IPS-NIHi7 (cell line): ENCODE measurements around the gene WDR73.
"Not testable (repeated sequence)": the region's sequence is repeated elsewhere in the genome, so short reads cannot be mapped to it uniquely, and the experiment has no call there.

Experiments
- DNase-seq: peaks from one replicate; pipeline ENCODE4 v3.0.0; 2012; ENCODE audit warnings: mixed read lengths; ENCODE audit errors: extremely low spot score

Gene WDR73

DNA sequence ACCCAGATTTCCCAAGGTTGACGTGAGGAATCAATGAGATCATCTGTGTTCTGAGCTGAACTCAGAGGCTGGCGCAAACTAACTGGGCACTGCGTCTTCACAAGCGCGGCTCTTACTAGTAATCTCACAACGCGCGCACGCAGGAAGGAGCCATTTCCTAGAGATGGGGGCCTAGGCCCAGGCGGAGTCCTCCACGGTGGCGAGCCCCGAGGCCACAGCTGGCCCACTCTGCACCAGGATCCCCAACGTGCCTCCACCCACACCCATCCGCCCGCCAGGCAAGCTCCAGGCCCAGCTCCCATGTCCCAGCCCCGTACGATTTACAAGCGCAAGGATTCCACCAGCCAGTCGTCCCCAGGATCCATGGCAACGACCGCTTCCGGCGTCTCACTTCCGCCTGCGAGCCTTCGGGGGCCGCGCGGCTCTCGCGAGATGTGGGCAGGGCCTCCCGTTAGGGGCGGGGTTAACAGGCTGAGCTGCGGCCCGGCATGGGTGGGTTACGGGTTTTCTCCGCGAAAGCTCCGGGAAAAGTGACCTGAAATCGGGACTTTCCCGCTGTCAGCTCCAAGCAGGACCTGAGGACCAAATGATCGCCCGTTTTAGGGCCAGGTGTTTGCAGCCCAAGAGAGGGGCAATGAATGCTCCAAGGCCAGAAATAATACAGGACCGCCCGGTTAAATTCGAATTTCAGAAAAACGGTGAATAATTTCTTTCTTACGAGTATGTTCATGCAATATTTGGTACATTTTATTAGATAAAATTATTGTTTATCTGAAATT lies at the start of gene WDR73:
TSS of gene WDR73 (minus strand) at position 374 of the 779 bp plus-strand sequence. CDS start at position 365, 9 bp downstream.
- DNase-seq = peak; percentile 93

DNA sequence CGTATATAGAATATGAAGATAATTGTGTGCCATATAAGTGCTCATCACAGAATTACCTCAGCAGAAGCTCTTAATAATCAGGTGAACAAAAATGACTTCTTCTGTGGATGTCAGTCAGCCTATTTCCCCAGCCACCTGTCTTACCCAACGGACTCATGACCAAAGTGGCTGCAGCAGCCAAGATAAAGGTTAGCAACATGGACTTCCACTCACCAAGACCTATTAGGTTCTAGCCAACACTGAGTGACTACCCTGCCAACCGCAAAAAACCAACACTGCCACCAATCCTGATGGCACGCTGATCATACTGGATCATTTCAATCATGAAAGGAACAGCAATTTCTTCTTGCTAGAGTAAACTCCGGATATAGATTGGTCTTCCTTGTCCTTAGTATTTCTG lies 49.7 kb upstream of the WDR73 start:
- no peak for DNase-seq

DNA sequence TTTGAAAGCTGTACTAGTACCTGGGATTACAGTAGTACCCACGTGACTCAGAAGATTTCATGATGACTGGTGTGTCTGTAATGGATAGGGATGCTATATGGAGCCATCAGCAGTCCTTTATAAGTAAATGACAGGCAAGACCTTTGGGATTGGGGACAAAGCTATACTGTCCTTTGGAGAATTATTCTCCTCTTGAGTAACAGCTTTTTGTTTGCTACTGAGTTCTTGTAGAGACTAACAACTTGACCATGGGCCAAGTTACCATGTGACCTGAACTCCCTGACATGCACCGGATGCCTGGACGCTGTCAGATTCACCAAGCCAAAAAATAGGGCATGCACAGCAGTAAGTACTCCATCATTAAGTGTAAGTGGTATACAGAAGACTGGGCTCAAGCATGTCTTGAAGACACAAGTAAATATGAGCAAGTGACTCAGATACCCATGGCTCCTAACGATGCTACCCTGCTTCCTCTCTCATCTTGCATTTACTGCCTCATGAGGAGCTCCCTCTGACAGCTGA lies 48.9 kb upstream of the WDR73 start:
- DNase-seq = no peak

DNA sequence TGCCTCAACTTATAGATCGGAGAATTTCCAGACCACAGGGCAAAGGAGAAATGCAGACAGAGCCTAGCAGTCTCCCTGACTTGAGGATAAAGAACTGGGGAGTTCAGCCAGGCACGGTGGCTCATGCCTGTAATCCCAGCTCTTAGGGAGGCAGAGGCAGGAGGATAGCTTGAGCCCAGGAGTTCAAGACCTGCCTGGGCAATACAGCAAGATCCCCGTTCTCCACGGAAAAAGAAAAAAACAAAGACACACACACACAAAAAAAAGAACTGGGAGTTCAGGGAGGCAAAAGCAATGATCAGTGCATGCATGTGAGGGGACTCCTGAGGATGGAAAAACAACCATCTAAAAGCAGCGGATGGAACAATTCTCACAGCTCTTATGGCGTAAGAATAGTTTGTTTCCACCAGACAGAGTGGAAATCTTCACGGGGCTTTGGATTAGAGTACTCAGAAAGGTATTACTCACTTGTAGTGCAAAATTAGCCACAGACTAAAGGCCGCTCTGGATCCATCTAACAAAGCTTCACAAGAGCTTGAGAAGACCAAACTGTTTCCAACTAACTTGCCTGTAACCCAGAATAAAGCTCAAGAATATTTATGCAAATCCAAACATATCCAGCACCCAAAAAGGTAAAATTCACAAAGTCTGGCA lies 45.6 kb upstream of the WDR73 start:
- no peak for DNase-seq

DNA sequence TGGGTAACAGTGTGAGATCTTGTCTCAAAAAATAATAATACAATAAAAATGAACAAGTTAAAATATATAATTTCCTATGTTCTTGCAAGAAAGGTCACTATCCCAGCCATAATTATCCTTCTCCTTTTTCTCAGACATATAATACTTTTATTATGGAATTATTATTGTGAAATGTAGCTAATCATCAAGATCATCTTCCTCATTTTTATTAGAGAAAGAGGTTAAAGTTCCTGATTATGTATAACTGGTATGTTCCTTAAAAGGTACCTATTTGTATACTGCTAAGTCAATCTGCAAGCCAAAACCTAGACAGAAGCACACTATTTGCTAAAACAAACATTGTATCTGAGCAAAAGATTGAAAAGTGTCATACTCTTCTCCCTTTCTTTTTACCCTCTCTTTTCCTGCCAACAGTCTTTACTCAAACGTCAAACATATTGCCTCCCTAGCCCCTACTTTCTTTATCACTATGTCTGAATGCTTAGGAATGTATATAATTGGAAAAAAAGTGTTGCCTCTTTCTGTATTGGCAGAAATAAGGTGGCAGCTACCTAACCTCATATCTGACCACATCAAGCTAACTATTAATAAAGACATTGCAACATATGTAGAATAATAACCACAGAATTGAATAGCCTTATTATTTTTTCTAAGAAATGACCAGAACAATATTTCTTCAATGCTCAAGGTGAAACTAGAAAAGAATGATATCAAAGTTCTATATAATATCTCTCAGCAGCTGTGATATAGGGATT lies 43.3 kb upstream of the WDR73 start:
- no peak for DNase-seq

DNA sequence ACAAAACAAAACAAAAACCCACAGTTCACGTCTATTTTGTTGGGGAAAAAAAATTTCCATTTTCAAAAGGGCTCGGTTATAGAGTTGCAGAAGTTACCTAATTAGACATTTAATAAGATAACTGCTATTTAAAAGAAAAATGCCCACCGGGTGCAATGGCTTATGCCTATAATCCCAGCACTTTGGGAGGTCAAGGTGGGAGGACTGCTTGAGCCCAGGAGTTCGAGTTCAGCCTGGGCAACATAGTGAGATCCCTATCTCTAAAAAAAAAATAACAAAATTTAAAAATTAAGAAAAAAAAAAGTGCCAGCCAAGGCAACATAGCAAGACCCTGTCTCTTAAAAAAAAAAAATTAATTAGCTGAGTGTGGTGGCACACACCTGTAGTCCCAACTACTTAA lies 42.7 kb upstream of the WDR73 start:
- DNase-seq = no peak

DNA sequence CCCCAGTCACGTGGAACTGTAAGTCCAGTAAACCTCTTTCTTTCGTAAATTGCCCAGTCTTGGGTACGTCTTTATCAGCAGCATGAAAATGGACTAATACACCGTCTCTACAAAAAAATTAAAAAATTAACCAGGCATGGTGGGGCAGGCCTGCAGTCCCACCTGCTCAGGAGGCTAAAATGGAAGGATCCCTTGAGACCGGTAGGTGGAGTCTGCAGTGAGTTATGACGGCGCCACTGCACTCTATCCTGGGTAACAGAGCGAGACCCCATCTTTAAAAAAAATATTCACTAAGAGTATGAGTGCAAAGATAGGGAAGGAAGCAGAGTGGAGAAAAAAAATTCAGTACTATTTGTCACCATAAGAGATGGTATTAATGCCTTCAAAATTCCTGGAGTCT lies 36.3 kb upstream of the WDR73 start:
- DNase-seq = no peak

DNA sequence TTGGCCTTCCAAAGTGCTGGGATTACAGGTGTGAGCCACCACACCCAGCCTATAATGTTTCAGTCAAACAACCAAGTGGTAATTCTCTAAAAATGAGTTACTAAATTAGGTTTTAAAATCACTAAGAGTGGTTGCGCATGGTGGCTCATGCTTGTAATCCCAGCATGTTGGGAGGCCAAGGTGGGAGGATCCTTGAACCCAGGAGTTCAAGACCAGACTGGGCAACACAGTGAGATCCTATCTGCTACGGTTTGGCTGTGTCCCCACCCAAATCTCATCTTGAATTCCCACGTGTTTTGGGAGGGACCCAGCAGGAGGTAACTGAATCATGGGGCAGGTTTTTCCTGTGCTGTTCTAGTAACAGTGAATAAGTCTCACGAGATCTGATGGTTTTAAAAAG lies 35.8 kb upstream of the WDR73 start:
- no peak for DNase-seq

DNA sequence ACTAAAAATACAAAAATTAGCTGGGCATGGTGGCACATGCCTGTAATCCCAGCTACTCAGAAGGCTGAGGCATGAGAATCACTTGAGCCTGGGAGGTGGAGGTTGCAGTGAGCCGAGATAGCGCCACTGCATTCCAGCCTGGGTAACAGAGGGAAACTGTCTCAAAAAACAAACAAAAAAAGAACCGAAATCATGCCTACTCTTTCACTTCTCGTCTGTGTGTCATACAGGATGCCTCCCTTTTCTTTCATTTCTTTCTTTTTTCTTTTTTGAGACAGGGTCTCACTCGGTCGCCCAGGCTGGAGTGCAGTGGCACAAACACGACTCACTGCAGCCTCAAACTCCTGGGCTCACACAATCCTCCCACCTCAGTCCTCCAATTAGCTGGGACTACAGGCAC lies 32.4 kb upstream of the WDR73 start:
- DNase-seq = not testable (repeated sequence)

DNA sequence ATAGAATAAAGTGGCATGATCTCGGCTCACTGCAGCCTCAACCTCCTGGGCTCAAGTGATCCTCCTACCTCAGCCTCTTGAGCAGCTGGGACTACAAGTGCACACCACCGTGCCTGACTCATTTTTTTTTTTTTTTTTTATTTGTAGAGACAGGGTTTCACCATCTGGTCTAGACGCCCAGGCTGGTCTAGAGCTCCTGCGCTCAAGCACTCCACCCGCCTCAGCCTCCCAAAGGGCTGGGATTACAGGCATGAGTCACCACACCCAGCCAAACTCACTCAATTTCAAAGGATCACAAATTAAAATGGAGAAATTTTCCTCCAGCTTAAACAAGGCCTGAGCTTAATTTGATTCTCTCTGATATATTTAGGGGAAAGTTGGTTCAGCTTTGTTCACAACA lies 31.2 kb upstream of the WDR73 start:
- DNase-seq = no peak

DNA sequence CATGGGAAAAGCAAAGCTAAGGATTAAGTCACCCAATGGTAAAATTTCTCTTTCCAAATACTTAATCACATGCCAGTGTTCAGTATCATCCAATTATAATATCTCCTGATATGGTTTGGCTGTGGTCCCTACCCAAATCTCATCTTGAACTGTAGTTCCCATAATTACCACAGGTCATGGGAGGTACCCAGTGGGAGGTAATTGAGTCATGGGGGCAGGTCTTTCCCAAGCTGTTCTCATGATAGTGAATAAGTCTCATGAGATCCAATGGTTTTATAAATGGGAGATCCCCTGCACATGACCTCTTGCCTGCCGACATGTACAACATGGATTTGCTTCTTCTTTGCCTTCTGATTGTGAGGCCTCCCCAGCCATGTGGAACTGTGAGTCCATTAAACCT lies 30.0 kb upstream of the WDR73 start:
- DNase-seq = no peak

DNA sequence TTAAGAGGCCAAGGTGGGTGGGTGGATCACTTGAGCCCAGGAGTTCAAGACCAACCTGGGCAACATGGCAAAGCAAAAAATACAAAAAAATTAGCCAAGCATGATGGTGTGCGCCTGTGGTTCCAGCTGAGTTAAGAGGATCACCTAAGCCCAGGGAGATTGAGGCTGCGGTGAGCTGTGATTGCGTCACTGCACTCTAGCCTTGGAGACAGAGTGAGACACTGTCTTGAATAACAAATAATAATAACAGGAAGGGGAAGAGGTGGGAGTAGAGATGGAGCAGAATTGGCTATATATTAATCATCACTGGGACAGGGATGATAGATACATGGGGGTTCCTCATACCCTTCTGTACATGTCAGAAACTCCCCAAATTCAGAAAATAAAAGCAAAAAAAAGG lies 27.7 kb upstream of the WDR73 start:
- DNase-seq = no peak

DNA sequence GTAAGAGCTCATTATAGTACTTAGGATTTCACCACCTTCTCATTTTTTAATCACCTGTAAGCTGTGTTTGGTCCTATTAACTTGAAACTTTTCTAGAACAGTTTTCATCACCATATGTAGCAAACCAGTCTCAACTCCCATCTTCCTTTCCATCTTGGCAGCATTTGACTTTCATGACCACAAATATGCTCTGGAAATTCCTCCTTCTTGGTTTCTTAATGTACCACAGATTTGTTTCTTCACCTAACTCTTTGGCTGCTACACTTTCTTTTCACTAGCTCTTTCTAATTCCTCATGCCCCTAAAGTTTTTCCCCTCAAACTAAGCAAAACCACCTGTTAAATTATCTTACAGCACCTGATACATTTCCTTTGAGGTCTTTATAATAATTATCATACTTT lies 17.1 kb upstream of the WDR73 start:
- DNase-seq = no peak

DNA sequence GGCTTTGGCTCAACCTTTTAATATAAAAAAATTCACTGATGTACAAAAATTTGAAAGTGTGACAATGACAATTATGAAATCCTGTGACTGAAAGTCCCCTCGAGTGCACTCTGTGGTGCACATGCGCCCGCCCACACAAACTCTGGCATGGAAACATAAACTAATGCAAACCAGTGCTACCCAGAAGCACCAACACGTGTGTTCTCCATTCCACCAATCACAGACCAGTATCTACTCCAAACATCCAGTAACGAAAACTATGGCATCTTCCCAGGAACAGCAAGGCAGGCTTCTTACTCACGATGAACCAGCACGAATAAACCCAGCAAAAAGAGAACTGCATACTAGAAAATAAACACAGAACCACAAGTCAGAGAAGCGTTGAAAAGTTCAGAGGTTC lies 15.6 kb upstream of the WDR73 start:
- DNase-seq = no peak

DNA sequence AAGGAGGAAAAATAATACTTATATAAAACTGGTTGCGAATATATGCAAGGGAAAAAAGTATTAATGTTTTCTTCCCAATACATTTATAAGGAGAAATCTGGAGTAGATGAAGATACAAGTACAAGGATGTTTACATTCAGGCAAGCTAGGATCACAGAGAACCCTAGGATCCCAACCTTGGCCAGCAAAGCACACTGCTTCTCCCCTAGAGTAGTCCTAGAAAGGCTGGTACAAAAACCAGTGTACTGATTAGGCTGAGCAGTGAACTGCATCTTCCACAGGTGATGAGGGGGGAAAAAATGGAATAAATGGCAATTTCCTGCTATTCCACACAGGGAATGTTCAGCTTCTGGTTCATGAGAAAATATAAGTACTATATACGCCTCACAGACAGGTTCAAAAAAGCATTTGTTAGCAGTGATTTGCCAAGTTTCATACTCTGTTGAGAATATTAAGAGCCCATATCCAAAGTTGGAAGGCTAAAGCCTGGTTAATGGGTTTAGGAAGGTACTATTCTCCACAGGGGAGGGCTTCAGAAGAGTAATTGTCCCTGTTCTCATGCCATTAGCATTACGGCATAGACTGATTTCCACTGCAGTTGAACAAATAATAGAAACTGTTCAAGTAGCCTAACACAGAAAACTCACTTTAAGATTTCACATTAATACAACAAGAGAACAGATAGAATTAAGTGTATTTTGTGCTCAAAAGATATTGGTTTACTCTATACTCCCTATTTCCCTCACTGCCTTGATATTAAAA lies 14.3 kb upstream of the WDR73 start:
- no peak for DNase-seq

DNA sequence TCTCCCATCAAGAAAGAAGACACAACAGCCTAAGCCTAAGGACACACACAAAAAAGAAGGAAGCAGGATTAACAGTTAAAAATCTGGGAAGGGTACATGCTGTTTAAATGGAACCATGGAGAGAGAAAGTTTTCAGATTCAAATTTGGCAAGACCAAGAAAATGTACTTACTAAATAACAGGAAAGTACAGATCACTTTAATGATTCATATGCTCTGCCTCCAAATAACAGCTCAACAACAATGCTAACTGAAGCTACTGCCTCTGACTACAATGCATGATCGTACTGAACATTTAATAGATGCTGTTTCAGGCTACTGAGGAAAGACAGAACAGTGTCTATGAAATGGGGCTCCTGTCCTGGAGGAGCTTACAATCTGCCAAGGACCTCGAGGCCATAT lies 12.3 kb upstream of the WDR73 start:
- no peak for DNase-seq

DNA sequence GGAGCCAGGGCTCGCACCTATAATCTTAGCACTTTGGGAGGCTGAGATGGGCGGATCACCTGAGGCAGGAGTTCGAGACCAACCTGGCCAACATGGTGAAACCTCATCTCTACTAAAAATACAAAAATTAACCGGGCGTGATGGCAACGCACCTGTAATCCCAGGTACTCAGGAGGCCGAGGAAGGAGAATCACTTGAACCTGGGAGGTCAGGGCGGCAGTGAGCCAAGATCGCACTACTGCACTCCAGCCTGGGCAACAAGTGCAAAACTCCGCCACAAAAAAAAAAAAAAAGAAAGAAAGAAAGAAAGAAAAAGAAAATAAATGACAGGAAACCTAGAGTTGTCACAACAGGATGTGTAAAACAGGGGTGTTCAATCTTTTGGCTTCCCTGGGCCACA lies 6.9 kb upstream of the WDR73 start:
- no peak for DNase-seq

DNA sequence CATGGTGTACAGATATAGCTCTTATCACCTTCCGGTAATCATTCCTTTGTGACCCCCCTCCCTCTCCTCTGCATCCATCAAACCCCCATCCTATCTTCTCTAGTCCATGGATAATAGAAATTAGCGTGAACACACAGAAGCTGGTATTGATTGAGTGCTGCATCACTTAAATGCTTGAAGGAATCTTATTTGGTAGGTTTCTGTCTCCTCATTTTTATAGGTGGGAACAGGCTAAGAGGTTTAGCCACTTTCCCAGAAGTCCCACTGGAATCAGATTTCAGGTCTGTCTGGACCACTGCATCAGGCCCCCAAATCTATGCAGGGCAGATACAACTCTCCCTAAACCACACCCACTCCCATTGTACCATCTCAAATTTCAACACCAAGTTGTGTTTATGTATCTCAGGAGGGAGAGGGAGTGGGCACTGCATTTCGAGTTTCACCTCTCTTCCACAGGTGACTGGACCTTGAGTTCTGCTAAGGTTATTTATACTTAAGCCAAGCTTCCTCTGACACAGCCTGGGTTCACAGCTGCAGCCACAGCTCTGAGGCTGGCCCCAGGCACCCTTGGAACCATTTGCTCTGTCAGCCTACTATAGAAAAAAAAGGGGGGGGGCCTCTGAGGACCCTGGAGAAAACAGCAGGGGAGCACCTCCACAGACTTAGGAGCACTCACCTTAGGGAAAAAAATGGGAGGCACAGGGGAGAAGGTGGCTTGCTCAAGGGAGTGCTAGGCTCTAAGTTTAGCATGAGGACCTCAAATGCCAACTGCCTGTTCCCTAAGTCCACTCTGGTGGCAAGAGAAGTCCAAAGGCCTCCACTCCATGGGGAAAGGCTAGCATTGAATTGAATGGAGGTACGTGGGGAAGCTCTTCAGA lies 6.1 kb upstream of the WDR73 start:
- DNase-seq = no peak

DNA sequence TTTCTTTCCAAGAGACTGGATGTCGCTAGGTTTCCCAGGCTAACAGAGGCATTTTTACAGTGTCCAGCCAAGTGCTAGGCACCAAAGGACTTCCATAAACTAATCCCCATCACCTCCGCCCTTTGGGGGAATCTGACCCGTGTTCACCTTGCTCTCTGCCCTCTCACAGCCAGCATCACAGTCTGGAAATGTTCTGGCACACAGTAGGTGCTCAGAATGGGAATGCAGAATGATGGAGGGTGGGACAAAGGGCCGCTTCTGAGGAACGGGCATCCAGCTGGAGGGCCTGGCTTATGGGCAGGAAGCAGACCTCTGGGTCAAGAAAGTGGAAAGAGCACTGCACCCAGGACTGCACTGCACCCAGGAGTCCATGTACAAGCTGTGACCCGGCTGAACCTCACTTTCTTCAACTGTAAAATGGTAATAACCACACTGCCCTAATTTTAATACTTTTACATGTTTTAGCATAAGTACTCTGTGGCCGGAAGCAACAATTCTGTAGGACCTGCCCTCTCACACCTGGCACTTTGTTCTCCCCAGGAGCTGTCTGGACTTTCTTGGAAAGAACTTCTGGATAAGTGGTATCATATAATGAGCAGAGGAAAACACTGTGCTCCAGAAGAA lies 4.8 kb upstream of the WDR73 start:
- DNase-seq = no peak

DNA sequence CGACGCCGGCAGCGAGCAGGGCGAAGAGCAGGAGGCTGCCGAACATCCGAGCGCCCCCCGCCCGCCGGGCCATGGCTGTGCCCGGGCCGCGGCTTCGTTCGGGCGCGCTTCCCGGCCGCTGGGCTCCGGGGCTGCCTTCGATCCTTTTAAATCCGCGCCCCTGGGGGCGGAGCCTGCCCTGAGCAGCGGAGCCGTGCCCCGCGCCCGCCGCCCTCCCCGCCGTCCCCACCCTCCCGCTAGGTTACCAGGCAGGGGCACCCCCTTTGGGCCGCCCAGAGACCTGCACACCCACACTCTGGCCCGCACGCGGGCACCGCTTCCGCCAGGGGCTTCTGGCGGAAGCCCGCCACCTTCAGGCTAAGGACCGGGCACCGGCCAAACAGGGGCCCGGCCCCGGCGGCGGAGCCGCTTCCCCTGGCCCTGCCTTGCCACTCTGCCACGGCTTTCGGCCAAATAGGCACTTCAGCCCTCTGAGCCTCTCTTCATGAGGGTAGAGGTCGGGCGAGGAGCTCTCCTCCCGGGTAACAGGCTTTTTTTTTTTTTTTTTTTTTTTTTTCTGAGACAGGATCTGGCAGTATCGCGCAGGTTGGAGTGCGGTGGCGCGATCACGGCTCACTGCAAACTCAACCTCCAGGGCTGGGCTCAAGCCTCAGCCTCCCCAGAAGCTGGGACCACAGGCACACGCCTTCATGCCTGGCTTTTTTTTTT lies 4.2 kb upstream of the WDR73 start, which contains the start of gene NMB:
TSS of gene NMB (minus strand) at position 120 of the 708 bp plus-strand sequence. CDS start at position 73, 47 bp downstream.
- DNase-seq = peak; percentile 96
